Measurements from ENCODE around the gene HJURP.

The HJURP gene

GRCh38 chr2:233810385-233810784 is 44.0 kb downstream of the HJURP start:
- no peak for TF ChIP-seq CTCF (IDR thresholded peaks at IDR 0.05; ENCODE audit: low read depth, low read length)
- no peak for DNase-seq
- H3K4me3 ChIP-seq (ENCODE audit: low read depth, low read length), result no peak overlapping the region
- H3K4me1 ChIP-seq, result no peaks in the 10 kb centered on the region
- H3K27me3 ChIP-seq, result peaks cover 17% of the 10 kb centered on the region
- H3K36me3 ChIP-seq, result no peaks in the 10 kb centered on the region
- H3K9me3 ChIP-seq, result no peaks in the 10 kb centered on the region

GRCh38 chr2:233807966-233808935 is 46.1 kb downstream of the HJURP start:
- no peaks in the 10 kb centered on the region for H3K9me3 ChIP-seq
- no peaks in the 10 kb centered on the region for H3K36me3 ChIP-seq
- no peaks in the 10 kb centered on the region for H3K4me1 ChIP-seq
- peaks cover 17% of the 10 kb centered on the region for H3K27me3 ChIP-seq
- no peak for TF ChIP-seq CTCF (IDR thresholded peaks at IDR 0.05; ENCODE audit: low read depth, low read length)
- no peak overlapping the region for H3K4me3 ChIP-seq (ENCODE audit: low read depth, low read length)
- DNase-seq, result no peak

- Histone ChIP-seq H3K4me3 (ENCODE audit: low read depth, low read length) (no peak overlapping the region), H3K27me3 (peaks cover 17% of the 10 kb centered on the region), H3K4me1 (no peaks in the 10 kb centered on the region), H3K9me3 (no peaks in the 10 kb centered on the region), H3K36me3 (no peaks in the 10 kb centered on the region)
- TF ChIP-seq CTCF (IDR thresholded peaks at IDR 0.05; ENCODE audit: low read depth, low read length), result no peak
- no peak for DNase-seq
Observed at GRCh38 chr2:233807215-233807865, 47.0 kb downstream of the HJURP start.

- H3K4me3 ChIP-seq (ENCODE audit: low read depth, low read length), result no peak overlapping the region
Observed at GRCh38 chr2:233803994-233804393, 50.3 kb downstream of the HJURP start.

GRCh38 chr2:233803292-233803911 is 50.9 kb downstream of the HJURP start:
- peaks cover 6% of the 10 kb centered on the region; the same call in 1 of the 2 replicates for H3K27me3 ChIP-seq
- TF ChIP-seq CTCF (IDR thresholded peaks at IDR 0.05; ENCODE audit: low read depth, low read length), result no peak
- no peak overlapping the region for H3K4me3 ChIP-seq (ENCODE audit: low read depth, low read length)
- no peaks in the 10 kb centered on the region for H3K36me3 ChIP-seq
- DNase-seq, result no peak
- H3K9me3 ChIP-seq, result no peaks in the 10 kb centered on the region
- H3K4me1 ChIP-seq, result no peaks in the 10 kb centered on the region

More at GRCh38 chr2:233803994-233804393, 50.3 kb downstream of the HJURP start:
- Histone ChIP-seq H3K4me1 (no peaks in the 10 kb centered on the region), H3K36me3 (no peaks in the 10 kb centered on the region), H3K9me3 (no peaks in the 10 kb centered on the region), H3K27me3 (peaks cover 12% of the 10 kb centered on the region)
- no peak for TF ChIP-seq CTCF (IDR thresholded peaks at IDR 0.05; ENCODE audit: low read depth, low read length)
- DNase-seq, result no peak
